Measurements from ENCODE around the gene VWA5B1.

Gene VWA5B1

GRCh38 chr1:20312310-20312709, 21.6 kb downstream of the VWA5B1 start:
- H3K4me3 ChIP-seq (ENCODE audit: low read depth in 1 of 2, low read length in 2 of 2), result no peak overlapping the region
- H3K27me3 ChIP-seq (ENCODE audit: low read depth, low read length), result no peaks in the 10 kb centered on the region
- H3K9me3 ChIP-seq (ENCODE audit: control insufficient read depth in 1 of 2, low read length in 2 of 2), result no peaks in the 10 kb centered on the region
- H3K4me1 ChIP-seq (ENCODE audit: control insufficient read depth in 1 of 2, insufficient read depth in 2 of 2, low read length in 2 of 2), result no peaks in the 10 kb centered on the region
- H3K27ac ChIP-seq (ENCODE audit: low read length), result no peak overlapping the region
- H3K36me3 ChIP-seq (ENCODE audit: control insufficient read depth in 1 of 2, insufficient read depth in 2 of 2, low read length in 2 of 2), result no peaks in the 10 kb centered on the region

- Histone ChIP-seq H3K27me3 (ENCODE audit: low read depth, low read length) (no peaks in the 10 kb centered on the region), H3K9me3 (ENCODE audit: control insufficient read depth in 1 of 2, low read length in 2 of 2) (no peaks in the 10 kb centered on the region), H3K4me1 (ENCODE audit: control insufficient read depth in 1 of 2, insufficient read depth in 2 of 2, low read length in 2 of 2) (no peaks in the 10 kb centered on the region), H3K36me3 (ENCODE audit: control insufficient read depth in 1 of 2, insufficient read depth in 2 of 2, low read length in 2 of 2) (no peaks in the 10 kb centered on the region), H3K4me3 (ENCODE audit: low read depth in 1 of 2, low read length in 2 of 2) (no peak overlapping the region), H3K27ac (ENCODE audit: low read length) (no peak overlapping the region)
Measured at GRCh38 chr1:20312818-20313217, 22.1 kb downstream of the VWA5B1 start.

- Histone ChIP-seq H3K4me1 (ENCODE audit: control insufficient read depth in 1 of 2, insufficient read depth in 2 of 2, low read length in 2 of 2) (peaks cover 0 to 10% of the 10 kb centered on the region in 2 donors), H3K4me3 (ENCODE audit: low read depth in 1 of 2, low read length in 2 of 2) (no peak overlapping the region), H3K27ac (ENCODE audit: low read length) (no peak overlapping the region), H3K9me3 (ENCODE audit: control insufficient read depth in 1 of 2, low read length in 2 of 2) (no peaks in the 10 kb centered on the region), H3K36me3 (ENCODE audit: control insufficient read depth in 1 of 2, insufficient read depth in 2 of 2, low read length in 2 of 2) (no peaks in the 10 kb centered on the region), H3K27me3 (ENCODE audit: low read depth, low read length) (no peaks in the 10 kb centered on the region)
Measured at GRCh38 chr1:20317471-20317870, 26.8 kb downstream of the VWA5B1 start.

GRCh38 chr1:20318521-20318920, 27.8 kb downstream of the VWA5B1 start:
- Histone ChIP-seq H3K27me3 (ENCODE audit: low read depth, low read length) (no peaks in the 10 kb centered on the region), H3K36me3 (ENCODE audit: control insufficient read depth in 1 of 2, insufficient read depth in 2 of 2, low read length in 2 of 2) (no peaks in the 10 kb centered on the region), H3K27ac (ENCODE audit: low read length) (no peak overlapping the region), H3K4me3 (ENCODE audit: low read depth in 1 of 2, low read length in 2 of 2) (no peak overlapping the region), H3K9me3 (ENCODE audit: control insufficient read depth in 1 of 2, low read length in 2 of 2) (no peaks in the 10 kb centered on the region), H3K4me1 (ENCODE audit: control insufficient read depth in 1 of 2, insufficient read depth in 2 of 2, low read length in 2 of 2) (peaks cover 0 to 11% of the 10 kb centered on the region in 2 donors)

GRCh38 chr1:20318971-20319370, 28.3 kb downstream of the VWA5B1 start:
- no peaks in the 10 kb centered on the region for H3K9me3 ChIP-seq (ENCODE audit: control insufficient read depth in 1 of 2, low read length in 2 of 2)
- no peak overlapping the region for H3K4me3 ChIP-seq (ENCODE audit: low read depth in 1 of 2, low read length in 2 of 2)
- no peaks in the 10 kb centered on the region for H3K36me3 ChIP-seq (ENCODE audit: control insufficient read depth in 1 of 2, insufficient read depth in 2 of 2, low read length in 2 of 2)
- no peaks in the 10 kb centered on the region for H3K27me3 ChIP-seq (ENCODE audit: low read depth, low read length)
- no peak overlapping the region for H3K27ac ChIP-seq (ENCODE audit: low read length)
- peaks cover 0 to 11% of the 10 kb centered on the region in 2 donors for H3K4me1 ChIP-seq (ENCODE audit: control insufficient read depth in 1 of 2, insufficient read depth in 2 of 2, low read length in 2 of 2)

GRCh38 chr1:20319456-20320220, 29.0 kb downstream of the VWA5B1 start:
- peaks cover 0 to 13% of the 10 kb centered on the region in 2 donors for H3K4me1 ChIP-seq (ENCODE audit: control insufficient read depth in 1 of 2, insufficient read depth in 2 of 2, low read length in 2 of 2)
- H3K27me3 ChIP-seq (ENCODE audit: low read depth, low read length), result no peaks in the 10 kb centered on the region
- no peaks in the 10 kb centered on the region for H3K36me3 ChIP-seq (ENCODE audit: control insufficient read depth in 1 of 2, insufficient read depth in 2 of 2, low read length in 2 of 2)
- H3K4me3 ChIP-seq (ENCODE audit: low read depth in 1 of 2, low read length in 2 of 2), result no peak overlapping the region
- H3K27ac ChIP-seq (ENCODE audit: low read length), result no peak overlapping the region
- no peaks in the 10 kb centered on the region for H3K9me3 ChIP-seq (ENCODE audit: control insufficient read depth in 1 of 2, low read length in 2 of 2)

GRCh38 chr1:20320704-20321103, 30.0 kb downstream of the VWA5B1 start:
- no peak overlapping the region for H3K27ac ChIP-seq (ENCODE audit: low read length)
- H3K4me1 ChIP-seq (ENCODE audit: control insufficient read depth in 1 of 2, insufficient read depth in 2 of 2, low read length in 2 of 2), result peaks cover 0 to 24% of the 10 kb centered on the region in 2 donors
- H3K9me3 ChIP-seq (ENCODE audit: control insufficient read depth in 1 of 2, low read length in 2 of 2), result no peaks in the 10 kb centered on the region
- H3K27me3 ChIP-seq (ENCODE audit: low read depth, low read length), result no peaks in the 10 kb centered on the region
- H3K4me3 ChIP-seq (ENCODE audit: low read depth in 1 of 2, low read length in 2 of 2), result no peak overlapping the region
- H3K36me3 ChIP-seq (ENCODE audit: control insufficient read depth in 1 of 2, insufficient read depth in 2 of 2, low read length in 2 of 2), result no peaks in the 10 kb centered on the region

- Histone ChIP-seq H3K9me3 (ENCODE audit: control insufficient read depth in 1 of 2, low read length in 2 of 2) (no peaks in the 10 kb centered on the region), H3K27ac (ENCODE audit: low read length) (no peak overlapping the region), H3K4me3 (ENCODE audit: low read depth in 1 of 2, low read length in 2 of 2) (no peak overlapping the region), H3K4me1 (ENCODE audit: control insufficient read depth in 1 of 2, insufficient read depth in 2 of 2, low read length in 2 of 2) (peaks cover 0 to 29% of the 10 kb centered on the region in 2 donors), H3K36me3 (ENCODE audit: control insufficient read depth in 1 of 2, insufficient read depth in 2 of 2, low read length in 2 of 2) (no peaks in the 10 kb centered on the region), H3K27me3 (ENCODE audit: low read depth, low read length) (no peaks in the 10 kb centered on the region)
Measured at GRCh38 chr1:20321573-20321972, 30.9 kb downstream of the VWA5B1 start.

GRCh38 chr1:20322081-20322824, 31.6 kb downstream of the VWA5B1 start:
- H3K27ac ChIP-seq (ENCODE audit: low read length), result no peak overlapping the region
- H3K9me3 ChIP-seq (ENCODE audit: control insufficient read depth in 1 of 2, low read length in 2 of 2), result no peaks in the 10 kb centered on the region
- H3K36me3 ChIP-seq (ENCODE audit: control insufficient read depth in 1 of 2, insufficient read depth in 2 of 2, low read length in 2 of 2), result no peaks in the 10 kb centered on the region
- no peaks in the 10 kb centered on the region for H3K27me3 ChIP-seq (ENCODE audit: low read depth, low read length)
- no peak overlapping the region for H3K4me3 ChIP-seq (ENCODE audit: low read depth in 1 of 2, low read length in 2 of 2)
- peaks cover 0 to 29% of the 10 kb centered on the region in 2 donors for H3K4me1 ChIP-seq (ENCODE audit: control insufficient read depth in 1 of 2, insufficient read depth in 2 of 2, low read length in 2 of 2)

- Histone ChIP-seq H3K36me3 (ENCODE audit: control insufficient read depth in 1 of 2, insufficient read depth in 2 of 2, low read length in 2 of 2) (no peaks in the 10 kb centered on the region), H3K4me3 (ENCODE audit: low read depth in 1 of 2, low read length in 2 of 2) (no peak overlapping the region), H3K4me1 (ENCODE audit: control insufficient read depth in 1 of 2, insufficient read depth in 2 of 2, low read length in 2 of 2) (peaks cover 0 to 29% of the 10 kb centered on the region in 2 donors), H3K27ac (ENCODE audit: low read length) (no peak overlapping the region), H3K9me3 (ENCODE audit: control insufficient read depth in 1 of 2, low read length in 2 of 2) (no peaks in the 10 kb centered on the region), H3K27me3 (ENCODE audit: low read depth, low read length) (no peaks in the 10 kb centered on the region)
Measured at GRCh38 chr1:20322825-20323612, 32.3 kb downstream of the VWA5B1 start.

- Histone ChIP-seq H3K4me3 (ENCODE audit: low read depth in 1 of 2, low read length in 2 of 2) (no peak overlapping the region), H3K9me3 (ENCODE audit: control insufficient read depth in 1 of 2, low read length in 2 of 2) (no peaks in the 10 kb centered on the region), H3K4me1 (ENCODE audit: control insufficient read depth in 1 of 2, insufficient read depth in 2 of 2, low read length in 2 of 2) (peaks cover 0 to 29% of the 10 kb centered on the region in 2 donors), H3K27ac (ENCODE audit: low read length) (no peak overlapping the region), H3K36me3 (ENCODE audit: control insufficient read depth in 1 of 2, insufficient read depth in 2 of 2, low read length in 2 of 2) (no peaks in the 10 kb centered on the region), H3K27me3 (ENCODE audit: low read depth, low read length) (no peaks in the 10 kb centered on the region)
Measured at GRCh38 chr1:20323613-20323920, 32.9 kb downstream of the VWA5B1 start.
